Measurements from ENCODE around the gene BRD9. TPM values are rescaled to one million over a fixed set of nuclear protein-coding genes. Genes with fewer than 3 reads are reported as not detected.

The BRD9 gene
- total and polyA plus RNA-seq, 8 donors = 37.9 to 60.6 (median 48.1) TPM

- no peak overlapping the region for H3K27ac ChIP-seq
- no peak overlapping the region for H3K4me3 ChIP-seq
- no peaks in the 10 kb centered on the region for H3K9me3 ChIP-seq
- TF ChIP-seq, protein P1, sequence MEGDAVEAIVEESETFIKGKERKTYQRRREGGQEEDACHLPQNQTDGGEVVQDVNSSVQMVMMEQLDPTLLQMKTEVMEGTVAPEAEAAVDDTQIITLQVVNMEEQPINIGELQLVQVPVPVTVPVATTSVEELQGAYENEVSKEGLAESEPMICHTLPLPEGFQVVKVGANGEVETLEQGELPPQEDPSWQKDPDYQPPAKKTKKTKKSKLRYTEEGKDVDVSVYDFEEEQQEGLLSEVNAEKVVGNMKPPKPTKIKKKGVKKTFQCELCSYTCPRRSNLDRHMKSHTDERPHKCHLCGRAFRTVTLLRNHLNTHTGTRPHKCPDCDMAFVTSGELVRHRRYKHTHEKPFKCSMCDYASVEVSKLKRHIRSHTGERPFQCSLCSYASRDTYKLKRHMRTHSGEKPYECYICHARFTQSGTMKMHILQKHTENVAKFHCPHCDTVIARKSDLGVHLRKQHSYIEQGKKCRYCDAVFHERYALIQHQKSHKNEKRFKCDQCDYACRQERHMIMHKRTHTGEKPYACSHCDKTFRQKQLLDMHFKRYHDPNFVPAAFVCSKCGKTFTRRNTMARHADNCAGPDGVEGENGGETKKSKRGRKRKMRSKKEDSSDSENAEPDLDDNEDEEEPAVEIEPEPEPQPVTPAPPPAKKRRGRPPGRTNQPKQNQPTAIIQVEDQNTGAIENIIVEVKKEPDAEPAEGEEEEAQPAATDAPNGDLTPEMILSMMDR (IDR thresholded peaks at IDR 0.05) = no peak
- no peaks in the 10 kb centered on the region for H3K27me3 ChIP-seq
- ATAC-seq = peak; percentile 13
- peaks cover 0 to 23% of the 10 kb centered on the region in 2 donors for H3K36me3 ChIP-seq
- H3K4me1 ChIP-seq = no peaks in the 10 kb centered on the region
- DNase-seq = no peak
- intact Hi-C loops (cut with DNase I) = no loop called here
Measured at GRCh38 chr5:912280-913091, 19.9 kb upstream of the BRD9 start.

DNA sequence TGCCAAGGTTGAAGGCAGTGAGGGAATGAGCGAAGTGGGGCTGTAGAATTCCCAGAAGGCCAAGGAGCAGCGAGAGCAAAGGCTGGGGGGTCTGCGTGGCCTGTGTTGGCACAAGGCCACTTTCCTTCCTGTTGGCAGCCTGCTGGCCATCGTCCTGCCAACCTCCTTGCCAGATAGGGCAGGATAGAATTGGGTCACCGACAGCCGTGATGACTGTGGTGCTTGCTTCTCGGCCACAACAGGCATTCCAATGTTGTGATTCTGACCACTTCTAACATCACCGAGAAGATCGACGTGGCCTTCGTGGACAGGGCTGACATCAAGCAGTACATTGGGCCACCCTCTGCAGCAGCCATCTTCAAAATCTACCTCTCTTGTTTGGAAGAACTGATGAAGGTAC lies 19.0 kb upstream of the BRD9 start:
- ATAC-seq = no peak
- intact Hi-C loops (cut with DNase I) = no loop called here
- TF ChIP-seq, protein P1 (IDR thresholded peaks at IDR 0.05) = no peak

GRCh38 chr5:910769-911160 lies 18.2 kb upstream of the BRD9 start:
- no peaks in the 10 kb centered on the region for H3K9me3 ChIP-seq
- TF ChIP-seq, protein P1 (IDR thresholded peaks at IDR 0.05) = no peak
- H3K27me3 ChIP-seq = no peaks in the 10 kb centered on the region
- H3K4me1 ChIP-seq = no peaks in the 10 kb centered on the region
- peaks cover 0 to 23% of the 10 kb centered on the region in 2 donors for H3K36me3 ChIP-seq
- H3K27ac ChIP-seq = no peak overlapping the region
- ATAC-seq = no peak
- no peak for DNase-seq
- no peak overlapping the region for H3K4me3 ChIP-seq
- intact Hi-C loops (cut with DNase I) = no loop called here

More for the DNA sequence above, 19.0 kb upstream of the BRD9 start:
- no peaks in the 10 kb centered on the region for H3K9me3 ChIP-seq
- H3K27me3 ChIP-seq = no peaks in the 10 kb centered on the region
- peaks cover 0 to 27% of the 10 kb centered on the region in 2 donors for H3K36me3 ChIP-seq
- no peak for DNase-seq
- H3K4me3 ChIP-seq = no peak overlapping the region
- H3K27ac ChIP-seq = no peak overlapping the region
- no peaks in the 10 kb centered on the region for H3K4me1 ChIP-seq

DNA sequence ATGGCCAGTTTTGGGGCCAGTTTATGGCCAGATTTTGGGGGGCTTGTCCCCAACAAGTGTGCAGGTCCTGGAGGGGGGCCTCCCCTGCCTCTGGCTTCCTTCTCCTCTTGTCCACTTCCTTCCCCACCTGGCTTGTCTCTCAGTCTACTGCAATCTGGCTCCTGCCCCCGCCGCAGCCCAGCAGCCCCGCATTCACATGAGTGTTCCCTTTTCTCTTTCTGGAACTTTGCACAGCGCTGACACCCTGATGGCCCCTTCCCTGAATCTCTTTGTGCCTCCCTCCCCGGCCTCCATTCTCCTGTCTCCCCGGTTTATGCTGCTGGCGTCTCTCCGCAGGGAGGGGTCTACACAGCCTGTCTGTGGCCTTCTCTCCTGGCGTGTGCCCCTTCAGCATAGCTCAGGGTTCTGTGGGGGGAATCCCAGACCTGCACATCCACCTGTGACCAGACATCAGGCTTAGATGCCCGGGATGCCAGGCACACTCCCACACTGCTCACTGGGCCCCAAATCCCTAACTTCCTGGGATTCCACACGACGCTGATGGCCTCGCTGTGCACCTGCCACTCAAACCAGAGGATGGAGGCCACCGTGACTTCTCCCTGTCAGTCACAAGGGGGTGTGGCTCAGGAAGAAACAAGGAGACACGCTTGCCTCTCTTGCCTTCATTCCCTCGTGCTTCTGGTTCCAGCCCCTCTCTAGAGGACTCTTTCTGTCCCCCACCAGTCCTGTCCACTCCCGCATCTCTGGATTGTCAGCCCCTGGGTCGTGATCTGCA lies 17.6 kb upstream of the BRD9 start:
- H3K9me3 ChIP-seq = no peaks in the 10 kb centered on the region
- intact Hi-C loops (cut with DNase I) = no loop called here
- ATAC-seq (no peak), DNase-seq (no peak)
- no peak overlapping the region for H3K4me3 ChIP-seq
- H3K4me1 ChIP-seq = no peaks in the 10 kb centered on the region
- H3K27ac ChIP-seq = no peak overlapping the region
- TF ChIP-seq, protein P1 (IDR thresholded peaks at IDR 0.05) = no peak
- peaks cover 0 to 17% of the 10 kb centered on the region in 2 donors for H3K36me3 ChIP-seq
- H3K27me3 ChIP-seq = no peaks in the 10 kb centered on the region

GRCh38 chr5:909086-909485 lies 16.5 kb upstream of the BRD9 start:
- no peak for ATAC-seq
- H3K36me3 ChIP-seq = peaks cover 0 to 9% of the 10 kb centered on the region in 2 donors
- intact Hi-C loops (cut with DNase I) = no loop called here

More at GRCh38 chr5:909086-909485, 16.5 kb upstream of the BRD9 start:
- H3K9me3 ChIP-seq = no peaks in the 10 kb centered on the region
- DNase-seq = no peak
- H3K27me3 ChIP-seq = no peaks in the 10 kb centered on the region
- TF ChIP-seq, protein P1 (IDR thresholded peaks at IDR 0.05) = no peak
- no peak overlapping the region for H3K4me3 ChIP-seq
- no peaks in the 10 kb centered on the region for H3K4me1 ChIP-seq
- H3K27ac ChIP-seq = no peak overlapping the region
